GM19193 (cell line): Measurements from ENCODE around the gene COL4A3.

Experiments used
- POLR2A ChIP-seq: IDR thresholded peaks from 4 replicates; pipeline ENCODE4 v1.6.1; 2011; ENCODE audit not compliant: insufficient read depth, insufficient read length; ENCODE audit errors: extremely low read depth

The COL4A3 gene

DNA sequence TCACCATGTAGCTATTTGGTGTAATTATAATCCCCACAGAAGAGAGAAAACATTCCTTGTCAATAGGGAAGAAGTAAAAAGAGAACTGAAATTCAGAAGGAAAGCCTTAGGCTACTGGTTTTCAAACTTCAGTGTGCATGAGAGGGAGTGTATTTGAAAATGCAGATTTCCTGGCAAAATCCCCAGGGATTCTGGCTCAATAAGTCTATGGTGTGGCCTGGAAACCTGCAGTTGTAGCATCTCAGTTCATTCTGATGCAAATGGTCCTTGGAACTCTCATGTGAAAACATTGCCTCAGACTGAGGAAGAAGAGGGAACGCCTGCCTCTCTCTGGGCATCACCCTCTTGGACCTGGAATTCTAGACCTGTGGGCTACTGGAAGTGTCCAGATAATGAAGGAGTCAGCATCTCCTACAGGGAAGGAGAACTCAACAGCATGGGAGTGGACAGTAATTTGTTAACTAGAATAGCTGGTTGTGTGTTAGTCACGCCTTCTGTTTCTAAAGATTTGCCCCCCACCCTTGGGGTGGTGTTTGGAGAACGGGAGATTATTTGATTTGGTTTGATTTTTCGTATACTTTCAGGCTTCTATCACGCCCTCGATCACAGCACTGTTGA, 21.3 kb downstream of the COL4A3 start:
- no peak for TF ChIP-seq POLR2A

DNA sequence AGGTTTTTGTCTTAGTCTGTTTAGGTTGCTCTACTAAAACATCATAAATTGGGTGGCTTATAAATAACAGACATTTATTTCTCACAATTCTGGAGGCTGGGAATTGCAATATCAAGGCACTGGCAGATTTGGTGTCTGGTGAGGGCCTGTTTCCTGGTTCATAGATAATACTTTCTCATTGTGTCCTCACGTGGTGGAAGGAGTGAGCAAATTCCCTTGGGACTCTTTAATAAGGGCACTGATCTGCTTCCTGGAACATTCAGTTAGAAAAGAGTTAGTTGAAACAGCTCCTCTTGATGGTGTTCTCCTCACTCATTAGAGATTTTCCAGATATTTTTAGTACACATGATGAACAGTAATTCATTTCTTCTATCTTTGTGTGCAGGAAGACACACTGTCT, 22.3 kb downstream of the COL4A3 start:
- no peak for TF ChIP-seq POLR2A

DNA sequence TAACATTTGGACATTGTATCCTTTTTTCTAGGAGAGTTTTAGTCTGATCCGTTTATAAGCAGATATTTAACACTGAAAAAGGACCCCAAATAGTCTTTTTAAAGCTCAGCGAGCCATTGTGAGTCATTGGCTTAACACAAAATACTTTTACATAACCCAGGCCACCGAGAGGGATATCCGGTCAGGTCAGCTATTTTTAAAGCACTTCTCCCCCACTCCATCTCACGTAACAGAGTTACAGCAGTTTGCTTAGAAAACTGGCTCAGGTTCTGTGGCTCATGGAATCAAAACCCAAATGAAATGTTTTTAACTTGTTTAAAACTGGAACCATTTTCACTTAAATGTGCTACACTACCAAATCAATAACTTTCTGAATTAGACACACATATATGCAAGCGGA, 23.9 kb downstream of the COL4A3 start:
- TF ChIP-seq POLR2A: no peak

DNA sequence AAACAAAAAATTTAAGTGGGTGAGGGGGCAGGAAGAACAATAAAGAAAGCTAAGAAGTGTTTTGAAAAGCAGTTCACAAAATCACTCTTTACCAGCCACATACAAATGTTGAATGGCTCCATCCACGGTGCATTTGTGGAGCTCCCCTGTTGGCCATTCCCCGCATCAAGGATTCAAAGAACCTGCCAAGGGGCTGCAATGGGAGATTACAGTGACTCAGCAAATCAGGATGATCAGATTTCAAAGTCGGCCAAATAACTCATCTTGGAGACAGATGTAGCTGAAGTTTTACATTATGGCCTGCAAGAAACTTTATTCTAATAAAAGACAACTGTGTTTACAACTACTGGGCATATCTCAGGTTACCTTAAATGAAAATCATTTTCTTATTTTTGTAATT, 26.9 kb downstream of the COL4A3 start:
- TF ChIP-seq POLR2A: no peak

DNA sequence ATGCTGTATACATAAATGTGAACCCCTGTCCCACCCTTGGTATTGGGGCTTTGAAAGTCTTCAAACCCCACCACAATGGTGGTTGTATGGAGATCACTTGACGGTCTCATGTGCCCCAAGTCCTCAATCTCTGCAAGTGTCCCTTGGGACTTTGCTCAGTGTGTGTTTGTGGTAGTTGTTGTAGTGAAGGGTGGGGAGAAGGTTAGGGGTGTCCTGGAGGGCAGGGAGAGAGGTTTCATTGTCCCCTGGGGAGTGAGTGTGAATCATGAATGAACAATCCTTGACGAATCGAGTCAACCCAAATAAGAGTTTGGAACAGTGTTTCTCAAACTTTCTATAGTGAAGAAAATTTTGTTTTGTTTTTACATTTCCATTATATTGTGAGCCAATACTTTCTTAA, 28.1 kb downstream of the COL4A3 start:
- no peak for TF ChIP-seq POLR2A

DNA sequence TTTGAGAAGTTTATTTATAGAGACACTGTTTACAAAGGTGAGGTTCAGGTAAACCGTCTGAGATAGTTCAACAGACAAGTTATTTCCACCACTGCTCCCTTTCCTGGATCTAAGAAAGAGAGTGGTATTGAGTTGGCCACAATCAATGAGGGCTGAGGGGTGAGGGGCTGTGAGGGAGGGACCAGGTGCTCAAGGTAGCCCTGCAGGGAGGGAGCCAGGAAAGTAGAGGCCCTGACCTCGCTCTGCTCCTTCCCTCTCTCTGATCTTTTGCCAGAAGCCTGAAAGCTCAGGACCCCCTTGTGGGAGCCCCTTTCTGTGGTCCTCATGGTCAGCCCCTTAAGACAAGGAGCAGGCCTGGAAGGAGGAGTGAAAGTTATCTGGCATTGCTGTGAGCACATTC, 29.8 kb downstream of the COL4A3 start:
- TF ChIP-seq POLR2A: no peak

DNA sequence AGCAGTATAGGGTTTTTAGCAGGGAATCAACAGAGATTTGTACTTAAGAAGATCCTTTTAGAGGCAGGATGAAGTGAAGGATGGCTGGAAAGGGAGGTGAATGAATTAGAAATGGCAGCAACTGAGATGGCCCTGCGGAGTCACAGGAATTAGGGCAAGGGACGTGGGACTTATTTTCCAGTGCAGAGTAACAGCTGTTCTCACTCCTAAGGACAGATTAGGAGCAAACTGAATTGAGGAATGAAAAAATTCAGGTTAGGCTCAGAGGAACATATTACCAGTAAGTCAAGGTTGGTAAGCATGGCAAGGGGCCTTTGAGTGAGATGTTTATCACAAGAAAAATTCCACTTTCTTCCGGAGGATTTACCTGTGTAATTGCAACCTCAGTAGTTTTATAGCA, 34.4 kb downstream of the COL4A3 start:
- no peak for TF ChIP-seq POLR2A

DNA sequence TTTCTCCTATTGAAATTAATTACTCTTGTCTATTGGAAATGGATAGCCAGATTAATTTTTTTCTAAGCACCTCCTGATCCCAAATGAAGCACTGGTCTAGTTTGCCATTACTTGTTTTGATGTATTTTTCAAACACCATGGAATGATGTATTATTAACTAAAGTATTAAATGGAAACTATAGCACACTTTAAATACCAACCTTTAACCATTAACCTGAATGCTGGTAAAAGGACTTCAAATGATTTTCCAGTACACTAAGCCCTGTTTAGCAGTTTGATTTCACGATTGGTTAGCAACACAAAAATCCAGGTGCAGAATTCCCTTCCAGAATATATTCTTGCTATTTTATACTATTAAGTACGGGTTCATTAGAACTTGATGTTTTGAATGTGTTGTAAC, 37.3 kb downstream of the COL4A3 start:
- no peak for TF ChIP-seq POLR2A

DNA sequence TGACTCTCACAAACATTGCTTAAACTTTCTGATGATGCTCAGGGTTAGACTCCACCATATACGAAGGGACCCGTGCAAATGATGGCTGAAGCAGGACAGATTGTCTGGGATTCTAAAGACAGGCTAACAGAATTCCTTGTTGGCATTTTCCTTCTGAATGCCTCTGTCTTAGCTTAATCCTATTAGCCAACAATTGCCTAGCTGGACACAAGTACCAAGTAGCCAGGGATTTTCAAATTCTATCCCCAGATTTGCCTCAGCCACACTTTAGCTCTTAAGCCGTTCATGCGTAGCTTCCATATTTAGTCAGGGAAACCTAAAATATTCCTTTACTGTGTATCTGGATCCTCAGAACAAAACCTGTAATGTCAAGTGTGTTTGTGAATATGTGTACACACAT, 40.0 kb downstream of the COL4A3 start:
- TF ChIP-seq POLR2A: no peak

DNA sequence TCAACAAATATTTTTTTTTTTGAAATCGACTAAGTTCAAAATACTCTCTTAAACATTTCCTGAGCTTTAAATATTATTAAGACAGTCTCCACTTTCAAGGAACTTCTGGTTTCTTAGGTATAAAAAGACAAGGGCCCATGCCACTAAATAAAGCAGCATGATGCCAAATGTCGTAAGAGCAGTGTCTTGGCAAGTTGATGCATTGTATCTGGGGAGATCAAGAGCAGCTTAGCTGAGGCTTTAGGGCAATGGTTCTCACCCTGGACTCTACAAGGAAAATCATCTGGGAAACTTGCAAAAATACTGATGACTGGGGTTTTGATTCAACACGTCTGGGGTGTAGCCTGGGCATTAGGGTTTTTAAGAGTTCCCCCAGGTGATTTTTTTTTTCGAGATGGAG, 41.3 kb downstream of the COL4A3 start:
- no peak for TF ChIP-seq POLR2A

DNA sequence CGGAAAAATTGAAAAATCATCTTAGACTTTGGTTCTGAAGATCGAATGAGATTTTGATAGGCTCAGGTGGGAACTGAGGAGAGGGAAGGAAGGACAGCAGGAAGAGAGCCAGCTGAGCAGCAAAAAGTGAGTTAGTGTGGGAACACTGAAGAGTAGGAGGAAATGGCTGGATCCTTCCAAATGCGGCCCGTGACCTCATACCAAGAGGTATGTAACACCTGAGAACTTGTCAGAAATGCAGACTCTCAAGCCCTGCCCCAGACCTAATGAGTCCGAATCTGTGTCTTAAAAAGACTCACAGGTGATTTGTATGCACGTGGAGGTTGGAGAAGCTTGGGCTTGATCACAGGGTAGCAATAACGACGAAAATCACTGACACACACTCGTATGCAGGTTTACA, 42.0 kb downstream of the COL4A3 start:
- no peak for TF ChIP-seq POLR2A

DNA sequence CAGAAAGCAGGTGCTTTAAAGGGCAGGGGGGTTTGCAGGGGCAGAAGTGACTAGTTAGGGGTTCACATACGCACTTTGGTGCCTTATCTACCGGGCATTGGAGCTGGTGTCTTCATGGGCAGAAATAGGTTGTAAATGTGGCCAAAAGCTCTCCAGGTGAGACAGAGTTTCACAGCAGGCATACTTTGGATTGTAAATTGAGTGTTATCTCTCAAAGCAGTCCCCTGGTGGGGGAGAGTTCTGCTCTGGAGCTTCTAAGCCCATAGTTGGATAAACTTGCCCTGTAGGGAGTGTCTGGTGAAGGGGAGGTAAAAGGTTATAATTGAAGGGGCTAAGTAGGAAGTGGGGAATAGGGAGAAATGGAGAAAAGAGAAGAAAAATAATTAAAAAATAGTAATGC, 43.1 kb downstream of the COL4A3 start:
- no peak for TF ChIP-seq POLR2A

DNA sequence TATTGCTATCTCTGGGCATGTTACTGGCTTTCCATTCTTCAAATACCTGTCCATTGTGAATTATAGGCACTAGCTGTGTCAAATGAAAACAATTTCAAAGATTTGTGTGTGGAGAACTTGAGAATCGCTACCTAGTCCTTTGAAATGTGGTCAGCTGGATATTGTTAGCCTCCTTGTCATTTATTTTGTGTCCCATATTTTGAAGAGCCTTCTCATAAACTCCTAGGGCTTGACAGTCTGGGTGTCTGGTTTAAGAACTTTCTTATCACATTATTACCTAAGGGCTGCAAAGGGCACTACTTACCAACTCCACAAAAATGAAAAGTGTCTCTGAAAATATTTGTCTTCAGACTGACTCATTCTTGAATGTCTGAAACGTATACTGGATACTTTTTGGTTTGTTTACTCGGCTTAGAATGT, 50.2 kb downstream of the COL4A3 start:
- TF ChIP-seq POLR2A: no peak

DNA sequence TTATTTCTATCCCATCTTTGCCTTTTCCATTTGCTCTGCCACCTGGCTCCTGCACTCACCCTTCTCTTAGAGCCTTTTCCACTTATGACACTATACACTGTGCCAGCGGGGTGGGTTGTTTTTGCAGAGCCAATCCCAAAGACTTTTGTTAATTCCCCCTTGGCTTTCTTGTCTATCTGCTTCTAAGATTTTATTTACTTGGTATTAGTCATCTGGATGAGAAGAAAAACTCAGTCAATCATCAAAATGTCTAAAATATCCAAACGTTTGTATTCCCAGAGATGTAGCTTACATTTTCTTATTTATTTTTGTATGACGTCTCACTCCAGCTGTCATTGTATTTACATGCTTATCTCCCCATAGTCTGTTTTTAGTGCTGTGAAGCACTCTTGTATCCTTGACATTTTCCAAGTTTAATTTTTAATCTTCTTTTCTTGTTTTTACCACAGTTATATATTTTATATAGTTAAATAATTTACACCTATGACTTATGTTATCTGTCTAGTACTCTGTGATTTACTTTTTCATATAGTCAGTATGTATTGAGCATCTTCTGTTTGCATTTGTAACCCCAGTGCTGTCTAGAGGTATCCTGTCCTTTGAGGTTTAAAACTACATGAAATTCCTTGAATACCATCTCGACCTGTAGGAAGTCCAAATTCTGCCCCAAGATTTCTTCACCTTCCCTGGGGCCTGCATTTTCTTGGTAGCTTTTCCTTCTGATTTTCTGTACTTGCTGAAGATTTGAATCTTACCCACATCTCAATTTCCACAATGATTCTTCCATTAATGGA, 55.1 kb downstream of the COL4A3 start:
- TF ChIP-seq POLR2A: no peak

DNA sequence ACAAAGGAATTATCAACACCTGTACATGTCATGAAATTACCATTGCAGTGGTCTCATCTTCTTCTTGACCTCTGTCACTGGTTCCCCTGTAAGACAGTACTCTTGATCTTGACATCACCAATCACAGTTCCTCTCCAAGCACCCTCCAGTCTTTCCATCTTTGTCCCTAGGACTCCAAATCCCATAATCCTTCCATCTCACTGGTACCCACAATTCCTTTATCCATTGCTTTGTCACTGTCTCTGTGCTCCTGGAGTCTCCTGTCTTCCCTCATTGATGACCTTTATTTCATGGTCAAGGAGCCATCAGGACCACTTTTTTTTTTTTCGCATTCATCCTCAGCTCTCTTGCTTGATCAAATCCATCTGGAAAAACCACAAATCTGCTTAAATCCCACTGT, 56.7 kb downstream of the COL4A3 start:
- TF ChIP-seq POLR2A: no peak

DNA sequence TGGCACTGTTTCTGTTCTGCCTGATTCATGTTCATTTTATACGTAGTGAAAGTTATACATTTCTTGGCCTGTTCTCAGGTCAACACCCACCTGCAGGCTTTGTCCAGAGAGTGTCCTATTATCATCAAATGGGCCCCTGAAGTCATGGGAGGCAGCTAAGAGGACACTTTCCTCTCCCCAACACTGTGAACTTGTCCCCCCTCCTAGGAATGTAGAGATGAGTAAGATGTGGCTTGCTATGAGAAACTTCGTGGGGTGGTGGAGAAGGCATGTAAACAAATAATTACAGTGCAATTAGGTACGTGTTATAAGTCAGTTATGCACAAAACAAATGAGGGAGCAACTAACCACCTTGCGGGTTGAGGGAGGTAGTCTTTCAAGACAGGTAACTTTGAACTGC, 57.9 kb downstream of the COL4A3 start:
- TF ChIP-seq POLR2A: no peak
